Measurements from ENCODE around the gene SLC38A11.
"Not testable (repeated sequence)": the region's sequence is repeated elsewhere in the genome, so short reads cannot be mapped to it uniquely, and the experiment has no call there.

Gene SLC38A11

GRCh38 chr2:164875334-164876205 lies 79.8 kb downstream of the SLC38A11 start:
- no peak for ATAC-seq

GRCh38 chr2:164873210-164873908 lies 82.0 kb downstream of the SLC38A11 start:
- no peak for ATAC-seq

GRCh38 chr2:164871404-164871803 lies 83.9 kb downstream of the SLC38A11 start:
- ATAC-seq = no peak

GRCh38 chr2:164869420-164869772 lies 85.9 kb downstream of the SLC38A11 start:
- no peak for ATAC-seq

GRCh38 chr2:164868563-164869419 lies 86.5 kb downstream of the SLC38A11 start:
- no peak for ATAC-seq

- ATAC-seq = no peak
Measured at GRCh38 chr2:164867779-164868397, 87.4 kb downstream of the SLC38A11 start.

- ATAC-seq = not testable (repeated sequence)
Measured at GRCh38 chr2:164866381-164866780, 88.9 kb downstream of the SLC38A11 start.

GRCh38 chr2:164860694-164861042 lies 94.7 kb downstream of the SLC38A11 start:
- no peak for ATAC-seq

GRCh38 chr2:164859906-164860693 lies 95.2 kb downstream of the SLC38A11 start:
- ATAC-seq = not testable (repeated sequence)

GRCh38 chr2:164859251-164859818 lies 96.0 kb downstream of the SLC38A11 start:
- no peak for ATAC-seq

- ATAC-seq = no peak
Measured at GRCh38 chr2:164852086-164852485, 103.2 kb downstream of the SLC38A11 start.

- ATAC-seq = no peak
Measured at GRCh38 chr2:164850235-164850634, 105.1 kb downstream of the SLC38A11 start.

- no peak for ATAC-seq
Measured at GRCh38 chr2:164849506-164849905, 105.8 kb downstream of the SLC38A11 start.

GRCh38 chr2:164847981-164848741 lies 107.2 kb downstream of the SLC38A11 start:
- ATAC-seq = no peak

GRCh38 chr2:164847291-164847690 lies 108.0 kb downstream of the SLC38A11 start:
- ATAC-seq = no peak

- ATAC-seq = no peak
Measured at GRCh38 chr2:164846276-164846675, 109.0 kb downstream of the SLC38A11 start.

All from activated CD4-positive, CD25-positive, alpha-beta regulatory T cell treated with anti-CD3 and anti-CD28 coated beads, Interleukin-2, amount 50 U/mL, for 24 hours (primary cell).